ENCODE results near the gene RIN3. TPM values are rescaled to one million over a fixed set of nuclear protein-coding genes. Genes with fewer than 3 reads are reported as not detected.

RIN3 gene
- total and polyA plus RNA-seq, 7 experiments from 2014 or later, result 27.2 to 182 (median 114) TPM

GRCh38 chr14:92683041-92683440 is 169.5 kb downstream of the RIN3 start:
- no peaks in the 10 kb centered on the region for H3K9me3 ChIP-seq (ENCODE audit: control insufficient read depth in 2 of 3, low read length in 3 of 3)
- Mint-ChIP-seq H3K36me3 (peaks cover 0 to 50% (median 33%) of the 10 kb centered on the region in 5 donors), H3K27ac (peak overlapping the region in 4 of 9 donors; percentile 21 to 68 (median 46)), H3K4me3 (no peak overlapping the region), H3K27me3 (no peaks in the 10 kb centered on the region), H3K9me3 (peaks cover 0 to 2% (median 0%) of the 10 kb centered on the region in 11 donors), H3K4me1 (peaks cover 8 to 21% (median 12%) of the 10 kb centered on the region in 7 donors)
- H3K4me1 ChIP-seq (ENCODE audit: control insufficient read depth in 2 of 2, insufficient read depth in 2 of 2, low read length in 2 of 2), result peaks cover 6 to 12% of the 10 kb centered on the region in 2 donors
- POLR2A ChIA-PET, result interaction anchor here (1.1 to 2.0 kb wide), 2 partner anchors 32 to 69 kb away, joined by 3 to 9 read pairs; no protein-coding TSS in a partner anchor
- H3K4me3 ChIP-seq (ENCODE audit: low read length), result no peak overlapping the region
- no peak overlapping the region for H3K27ac ChIP-seq (ENCODE audit: low read depth, low read length)
- DNase-seq, result no peak
- no peaks in the 10 kb centered on the region for H3K27me3 ChIP-seq (ENCODE audit: control insufficient read depth in 2 of 2, insufficient read depth in 2 of 2, low read length in 2 of 2)
- CTCF ChIA-PET, result interaction anchor here (0.6 to 4.2 kb wide), 5 partner anchors 50 to 136 kb away, joined by 3 to 37 read pairs (median 4); no protein-coding TSS in a partner anchor
- intact Hi-C loops (cut with micrococcal nuclease), result loop anchor here (5.0 to 10.0 kb wide), 4 partner anchors 131 to 358 kb away; partner anchors contain the start of genes RIN3 (in 2 of the 2) and SLC24A4 (in 1 of the 2)
- peaks cover 0 to 98% (median 49%) of the 10 kb centered on the region in 3 experiments for H3K36me3 ChIP-seq (ENCODE audit: control insufficient read depth in 2 of 3, insufficient read depth in 3 of 3, low read length in 3 of 3)
- ATAC-seq, result no peak

GRCh38 chr14:92684801-92685560 is 171.4 kb downstream of the RIN3 start:
- POLR2A ChIA-PET, result interaction anchor here (0.9 kb wide), 1 partner anchor 8 kb away, joined by 3 read pairs; no protein-coding TSS in a partner anchor
- intact Hi-C loops (cut with micrococcal nuclease), result loop anchor here (5.0 to 10.0 kb wide), 4 partner anchors 133 to 360 kb away; partner anchors contain the start of genes RIN3 (in 2 of the 2) and SLC24A4 (in 1 of the 2)
- Histone ChIP-seq H3K9me3 (ENCODE audit: control insufficient read depth in 2 of 3, low read length in 3 of 3) (no peaks in the 10 kb centered on the region), H3K36me3 (ENCODE audit: control insufficient read depth in 2 of 3, insufficient read depth in 3 of 3, low read length in 3 of 3) (peaks cover 0 to 94% (median 39%) of the 10 kb centered on the region in 3 experiments), H3K4me1 (ENCODE audit: control insufficient read depth in 2 of 2, insufficient read depth in 2 of 2, low read length in 2 of 2) (peaks cover 6 to 12% of the 10 kb centered on the region in 2 donors), H3K4me3 (ENCODE audit: low read length) (no peak overlapping the region), H3K27me3 (ENCODE audit: control insufficient read depth in 2 of 2, insufficient read depth in 2 of 2, low read length in 2 of 2) (no peaks in the 10 kb centered on the region), H3K27ac (ENCODE audit: low read depth, low read length) (no peak overlapping the region)
- peak overlapping the region in 1 of 9 donors; percentile 67 for H3K27ac Mint-ChIP-seq
- H3K9me3 Mint-ChIP-seq, result no peaks in the 10 kb centered on the region
- CTCF ChIA-PET, result interaction anchor here (0.6 to 0.7 kb wide), 2 partner anchors 16 to 23 kb away, joined by 3 to 5 read pairs; no protein-coding TSS in a partner anchor
- H3K36me3 Mint-ChIP-seq, result peaks cover 0 to 32% (median 20%) of the 10 kb centered on the region in 5 donors
- no peak for DNase-seq
- ATAC-seq, result no peak
- H3K4me1 Mint-ChIP-seq, result peaks cover 8 to 16% (median 8%) of the 10 kb centered on the region in 7 donors
- no peaks in the 10 kb centered on the region for H3K27me3 Mint-ChIP-seq
- H3K4me3 Mint-ChIP-seq, result no peak overlapping the region

- DNase-seq (no peak), ATAC-seq (no peak)
- Mint-ChIP-seq H3K36me3 (peaks cover 0 to 26% (median 13%) of the 10 kb centered on the region in 5 donors), H3K27me3 (no peaks in the 10 kb centered on the region), H3K4me1 (peaks cover 6 to 12% (median 7%) of the 10 kb centered on the region in 7 donors), H3K9me3 (no peaks in the 10 kb centered on the region), H3K27ac (peak overlapping the region in 3 of 9 donors; percentile 38 to 82 (median 67)), H3K4me3 (no peak overlapping the region)
- no peak overlapping the region for H3K4me3 ChIP-seq (ENCODE audit: low read length)
- intact Hi-C loops (cut with micrococcal nuclease), result loop anchor here (10.0 kb wide), 2 partner anchors 331 to 361 kb away; partner anchors contain the start of gene SLC24A4 (in 1 of the 2)
- ChIA-PET CTCF (interaction anchor here (0.6 to 1.8 kb wide), 5 partner anchors 15 to 775 kb away, joined by 3 to 8 read pairs (median 3); no protein-coding TSS in a partner anchor), POLR2A (interaction anchor here (0.8 kb wide), 1 partner anchor 35 kb away, joined by 3 read pairs; no protein-coding TSS in a partner anchor)
- H3K27me3 ChIP-seq (ENCODE audit: control insufficient read depth in 2 of 2, insufficient read depth in 2 of 2, low read length in 2 of 2), result no peaks in the 10 kb centered on the region
- H3K27ac ChIP-seq (ENCODE audit: low read depth, low read length), result no peak overlapping the region
- H3K4me1 ChIP-seq (ENCODE audit: control insufficient read depth in 2 of 2, insufficient read depth in 2 of 2, low read length in 2 of 2), result peaks cover 1 to 7% of the 10 kb centered on the region in 2 donors
- H3K9me3 ChIP-seq (ENCODE audit: control insufficient read depth in 2 of 3, low read length in 3 of 3), result no peaks in the 10 kb centered on the region
- peaks cover 0 to 94% (median 43%) of the 10 kb centered on the region in 3 experiments for H3K36me3 ChIP-seq (ENCODE audit: control insufficient read depth in 2 of 3, insufficient read depth in 3 of 3, low read length in 3 of 3)
These were observed 172.3 kb downstream of the RIN3 start for GRCh38 chr14:92685784-92686355.

GRCh38 chr14:92686411-92686899 is 172.9 kb downstream of the RIN3 start:
- ChIA-PET POLR2A (interaction anchor here (0.8 kb wide), 1 partner anchor 36 kb away, joined by 3 read pairs; no protein-coding TSS in a partner anchor), CTCF (interaction anchor here (0.6 to 1.8 kb wide), 4 partner anchors 34 to 101 kb away, joined by 3 to 8 read pairs (median 5); no protein-coding TSS in a partner anchor)
- peaks cover 0 to 1% of the 10 kb centered on the region in 2 donors for H3K4me1 ChIP-seq (ENCODE audit: control insufficient read depth in 2 of 2, insufficient read depth in 2 of 2, low read length in 2 of 2)
- intact Hi-C loops (cut with micrococcal nuclease), result loop anchor here (10.0 kb wide), 2 partner anchors 332 to 362 kb away; partner anchors contain the start of gene SLC24A4 (in 1 of the 2)
- ATAC-seq (peak; percentile 42), DNase-seq (no peak)
- Mint-ChIP-seq H3K27ac (peak overlapping the region in 2 of 9 donors; percentile 43 to 82), H3K4me3 (no peak overlapping the region), H3K9me3 (no peaks in the 10 kb centered on the region), H3K4me1 (peaks cover under 1 to 6% (median 1%) of the 10 kb centered on the region in 7 donors), H3K27me3 (no peaks in the 10 kb centered on the region), H3K36me3 (peaks cover 0 to 21% (median 7%) of the 10 kb centered on the region in 5 donors)
- H3K27me3 ChIP-seq (ENCODE audit: control insufficient read depth in 2 of 2, insufficient read depth in 2 of 2, low read length in 2 of 2), result no peaks in the 10 kb centered on the region
- no peak overlapping the region for H3K4me3 ChIP-seq (ENCODE audit: low read length)
- H3K27ac ChIP-seq (ENCODE audit: low read depth, low read length), result no peak overlapping the region
- peaks cover 0 to 91% (median 41%) of the 10 kb centered on the region in 3 experiments for H3K36me3 ChIP-seq (ENCODE audit: control insufficient read depth in 2 of 3, insufficient read depth in 3 of 3, low read length in 3 of 3)
- H3K9me3 ChIP-seq (ENCODE audit: control insufficient read depth in 2 of 3, low read length in 3 of 3), result no peaks in the 10 kb centered on the region

- Histone ChIP-seq H3K27ac (ENCODE audit: low read depth, low read length) (no peak overlapping the region), H3K9me3 (ENCODE audit: control insufficient read depth in 2 of 3, low read length in 3 of 3) (no peaks in the 10 kb centered on the region), H3K36me3 (ENCODE audit: control insufficient read depth in 2 of 3, insufficient read depth in 3 of 3, low read length in 3 of 3) (peaks cover 0 to 86% (median 38%) of the 10 kb centered on the region in 3 experiments), H3K4me3 (ENCODE audit: low read length) (no peak overlapping the region), H3K27me3 (ENCODE audit: control insufficient read depth in 2 of 2, insufficient read depth in 2 of 2, low read length in 2 of 2) (no peaks in the 10 kb centered on the region), H3K4me1 (ENCODE audit: control insufficient read depth in 2 of 2, insufficient read depth in 2 of 2, low read length in 2 of 2) (no peaks in the 10 kb centered on the region)
- H3K9me3 Mint-ChIP-seq, result no peaks in the 10 kb centered on the region
- intact Hi-C loops (cut with micrococcal nuclease), result loop anchor here (10.0 kb wide), 2 partner anchors 332 to 362 kb away; partner anchors contain the start of gene SLC24A4 (in 1 of the 2)
- DNase-seq (peak; percentile 20 to 84 (median 52)), ATAC-seq (peak; percentile 89)
- POLR2A ChIA-PET, result interaction anchor here (0.8 kb wide), 1 partner anchor 36 kb away, joined by 3 read pairs; no protein-coding TSS in a partner anchor
- no peaks in the 10 kb centered on the region for H3K27me3 Mint-ChIP-seq
- H3K4me3 Mint-ChIP-seq, result no peak overlapping the region
- H3K27ac Mint-ChIP-seq, result peak overlapping the region in 2 of 9 donors; percentile 43
- H3K36me3 Mint-ChIP-seq, result peaks cover 0 to 20% (median 7%) of the 10 kb centered on the region in 5 donors
- CTCF ChIA-PET, result interaction anchor here (0.6 to 1.8 kb wide), 4 partner anchors 34 to 101 kb away, joined by 3 to 8 read pairs (median 5); no protein-coding TSS in a partner anchor
- peaks cover 0 to 5% (median 0%) of the 10 kb centered on the region in 7 donors for H3K4me1 Mint-ChIP-seq
These were observed 173.4 kb downstream of the RIN3 start for GRCh38 chr14:92686900-92687427.

Data from naive thymus-derived CD4-positive, alpha-beta T cell (primary cell).